NCI-H1436 treated with DMSO at 0.1 percent for 48 hours (cell line): ENCODE measurements around the gene ARHGEF3.

ENCODE experiments used
- DNase-seq: peaks from one replicate; lab custom pipeline; 2025; lab: John Stamatoyannopoulos, UW

ARHGEF3 gene

DNA sequence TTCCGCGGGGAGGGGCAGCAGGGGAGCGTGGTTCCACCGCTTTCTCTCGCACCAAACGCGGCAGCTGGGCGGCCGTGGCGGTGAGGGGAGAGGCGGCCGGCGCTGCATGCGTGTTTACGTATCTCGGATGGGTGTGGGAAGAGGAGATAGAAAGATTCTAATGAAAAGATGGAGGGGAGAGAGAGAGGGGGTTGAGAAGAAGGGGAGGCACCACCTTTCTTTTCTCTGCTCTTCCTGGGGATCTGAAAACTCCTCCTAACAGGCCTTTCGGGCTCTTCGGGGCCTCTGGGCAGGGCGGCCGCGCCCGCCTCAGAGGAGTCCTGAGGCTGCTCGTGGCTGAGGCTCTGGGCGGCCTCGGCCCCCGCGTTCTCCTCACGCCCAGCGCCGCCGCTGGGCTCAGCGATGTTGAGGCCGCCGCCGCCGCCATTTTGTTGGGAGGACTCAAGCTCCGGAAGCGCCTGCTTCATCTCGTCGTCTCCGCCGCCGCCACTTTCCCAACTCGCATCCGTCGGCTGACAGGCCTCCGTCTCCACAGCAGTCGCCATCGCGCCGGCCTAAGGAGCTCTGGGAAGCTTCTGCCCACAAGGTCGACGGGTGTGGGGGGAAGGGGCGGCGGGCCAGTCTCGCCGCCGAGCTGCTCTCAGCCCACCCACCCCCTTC, 119.2 kb downstream of the ARHGEF3 start:
- no peak for DNase-seq

DNA sequence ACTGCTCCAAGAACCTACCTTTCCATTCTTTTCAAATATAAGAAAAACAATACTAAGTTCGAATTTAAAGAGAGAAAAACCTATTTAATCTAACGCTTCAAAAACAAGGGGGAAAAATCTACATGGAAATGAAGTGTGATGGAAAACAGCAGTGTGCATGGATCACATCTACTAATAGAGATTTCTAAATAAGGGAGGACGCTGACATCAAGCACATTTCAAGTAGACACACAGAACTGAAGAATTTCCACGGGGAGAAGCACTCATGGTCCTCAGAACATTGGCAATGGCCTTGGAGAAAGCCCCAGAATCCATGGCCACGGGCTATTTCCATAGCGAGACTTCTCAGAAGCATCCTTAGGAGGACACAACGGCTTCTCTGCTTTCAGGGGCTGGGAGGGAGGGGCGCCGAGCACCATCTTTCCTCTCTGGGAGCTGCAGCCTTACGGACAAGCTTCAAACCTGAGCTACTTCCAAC, 119.7 kb downstream of the ARHGEF3 start:
- DNase-seq = no peak

DNA sequence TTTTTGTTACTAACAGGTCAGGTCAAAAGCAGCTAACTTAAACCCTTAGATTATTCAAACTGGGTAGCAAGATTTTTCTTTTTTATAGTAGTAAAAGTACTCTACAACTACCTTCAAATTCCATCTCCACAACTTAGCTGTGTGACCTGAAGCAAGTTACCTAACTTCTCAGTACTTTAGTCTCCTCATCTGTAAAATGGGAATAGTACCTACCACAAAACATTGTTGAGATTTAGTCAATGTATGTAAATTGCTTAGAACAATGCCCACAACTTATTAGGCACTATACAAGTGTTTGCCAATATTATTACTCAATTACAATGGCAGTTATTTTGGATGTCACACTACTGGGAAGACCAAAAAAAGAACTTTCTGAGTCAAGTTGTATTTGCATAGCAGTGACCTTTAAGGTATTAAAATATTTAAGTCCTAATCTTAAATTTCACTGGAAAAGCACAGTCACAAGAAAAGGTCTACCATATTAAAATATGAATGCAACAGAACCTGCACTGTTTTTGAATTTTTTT, 121.6 kb downstream of the ARHGEF3 start:
- DNase-seq = no peak
